ENCODE data around the gene ABHD4.

DNA sequence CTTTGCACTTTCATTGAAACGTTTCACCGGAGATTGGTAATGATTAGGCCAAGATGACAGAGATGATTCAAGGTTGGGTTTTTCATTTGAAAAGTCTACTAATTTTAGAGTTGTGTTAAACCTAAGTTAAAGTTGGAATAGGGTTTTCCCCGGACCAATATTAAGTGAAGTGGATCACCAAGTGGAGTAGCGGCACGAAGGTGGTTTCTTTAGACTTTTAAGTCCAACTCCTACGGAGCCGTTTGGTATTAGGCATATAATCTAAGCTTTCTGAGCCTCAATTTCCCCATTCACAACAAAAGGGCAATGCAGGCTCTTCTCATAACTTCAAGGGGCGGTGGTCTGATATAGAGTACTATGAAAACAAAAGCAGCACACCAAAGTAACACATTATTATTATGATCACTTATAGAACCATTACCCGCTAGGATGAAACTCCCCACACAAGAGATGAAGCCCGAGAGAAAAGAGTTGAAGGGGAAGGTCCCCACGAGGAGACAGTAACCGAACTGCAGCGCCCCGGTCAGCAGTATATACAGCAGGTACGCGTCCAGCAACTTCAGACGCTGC is 9.5 kb upstream of the ABHD4 start:
- TF ChIP-seq, protein P1, sequence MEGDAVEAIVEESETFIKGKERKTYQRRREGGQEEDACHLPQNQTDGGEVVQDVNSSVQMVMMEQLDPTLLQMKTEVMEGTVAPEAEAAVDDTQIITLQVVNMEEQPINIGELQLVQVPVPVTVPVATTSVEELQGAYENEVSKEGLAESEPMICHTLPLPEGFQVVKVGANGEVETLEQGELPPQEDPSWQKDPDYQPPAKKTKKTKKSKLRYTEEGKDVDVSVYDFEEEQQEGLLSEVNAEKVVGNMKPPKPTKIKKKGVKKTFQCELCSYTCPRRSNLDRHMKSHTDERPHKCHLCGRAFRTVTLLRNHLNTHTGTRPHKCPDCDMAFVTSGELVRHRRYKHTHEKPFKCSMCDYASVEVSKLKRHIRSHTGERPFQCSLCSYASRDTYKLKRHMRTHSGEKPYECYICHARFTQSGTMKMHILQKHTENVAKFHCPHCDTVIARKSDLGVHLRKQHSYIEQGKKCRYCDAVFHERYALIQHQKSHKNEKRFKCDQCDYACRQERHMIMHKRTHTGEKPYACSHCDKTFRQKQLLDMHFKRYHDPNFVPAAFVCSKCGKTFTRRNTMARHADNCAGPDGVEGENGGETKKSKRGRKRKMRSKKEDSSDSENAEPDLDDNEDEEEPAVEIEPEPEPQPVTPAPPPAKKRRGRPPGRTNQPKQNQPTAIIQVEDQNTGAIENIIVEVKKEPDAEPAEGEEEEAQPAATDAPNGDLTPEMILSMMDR (IDR thresholded peaks at IDR 0.05; ENCODE audit: low read length), result no peak
- TF ChIP-seq EZH2 (optimal IDR thresholded peaks at IDR 0.05; ENCODE audit: low read depth, low read length), result no peak

Data from MM.1S (cell line).